IPS-18a (cell line): Measurements from ENCODE around the gene ANAPC15.
"Not testable (repeated sequence)": the region's sequence is repeated elsewhere in the genome, so short reads cannot be mapped to it uniquely, and the experiment has no call there.

Source experiments
- H3K27ac ChIP-seq: one replicate; pipeline ENCODE4 v1.5.1; 2013; ENCODE audit warnings: low read length
- H3K27me3 ChIP-seq: one replicate; pipeline ENCODE4 v1.6.1; 2013; ENCODE audit warnings: mild to moderate bottlenecking, low read length; ENCODE audit not compliant: control insufficient read depth, insufficient read depth
- H3K36me3 ChIP-seq: one replicate; pipeline ENCODE4 v1.6.1; 2013; ENCODE audit warnings: low read depth, low read length; ENCODE audit not compliant: control insufficient read depth
- H3K4me1 ChIP-seq: one replicate; pipeline ENCODE4 v1.6.1; 2013; ENCODE audit warnings: low read depth, low read length; ENCODE audit not compliant: control insufficient read depth
- H3K4me3 ChIP-seq: one replicate; pipeline ENCODE4 v1.5.1; 2013; ENCODE audit warnings: low read length
- H3K9ac ChIP-seq: one replicate; pipeline ENCODE4 v1.6.1; 2013; ENCODE audit warnings: mild to moderate bottlenecking, low read length, moderate library complexity
- H3K9me3 ChIP-seq: one replicate; pipeline ENCODE4 v1.6.1; 2013; ENCODE audit warnings: low read depth, low read length; ENCODE audit not compliant: control insufficient read depth

ANAPC15 gene

DNA sequence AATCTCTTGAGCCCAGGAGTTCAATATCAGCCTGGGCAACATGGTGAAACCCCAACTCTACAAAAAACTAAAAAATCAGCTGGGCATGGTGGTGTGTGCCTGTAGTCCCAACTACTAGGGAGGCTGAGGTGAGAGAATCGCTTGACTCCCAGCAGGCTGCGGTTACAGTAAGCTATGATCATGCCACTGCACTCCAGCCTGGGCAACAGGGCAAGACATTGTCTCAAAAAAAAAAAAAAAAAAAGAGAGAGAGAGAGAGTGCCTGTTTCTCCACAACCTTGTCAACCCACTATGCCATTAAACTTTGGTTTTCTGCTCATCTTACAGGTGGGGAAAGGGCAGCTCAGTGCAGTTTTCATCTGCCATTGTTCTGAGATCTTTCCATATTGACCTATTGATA lies 28.2 kb upstream of the ANAPC15 start:
- H3K4me1 ChIP-seq = peaks cover 5% of the 10 kb centered on the region
- no peaks in the 10 kb centered on the region for H3K36me3 ChIP-seq
- no peak overlapping the region for H3K4me3 ChIP-seq
- H3K27ac ChIP-seq = no peak overlapping the region
- H3K9me3 ChIP-seq = no peaks in the 10 kb centered on the region
- no peak overlapping the region for H3K9ac ChIP-seq
- peaks cover 3% of the 10 kb centered on the region for H3K27me3 ChIP-seq

DNA sequence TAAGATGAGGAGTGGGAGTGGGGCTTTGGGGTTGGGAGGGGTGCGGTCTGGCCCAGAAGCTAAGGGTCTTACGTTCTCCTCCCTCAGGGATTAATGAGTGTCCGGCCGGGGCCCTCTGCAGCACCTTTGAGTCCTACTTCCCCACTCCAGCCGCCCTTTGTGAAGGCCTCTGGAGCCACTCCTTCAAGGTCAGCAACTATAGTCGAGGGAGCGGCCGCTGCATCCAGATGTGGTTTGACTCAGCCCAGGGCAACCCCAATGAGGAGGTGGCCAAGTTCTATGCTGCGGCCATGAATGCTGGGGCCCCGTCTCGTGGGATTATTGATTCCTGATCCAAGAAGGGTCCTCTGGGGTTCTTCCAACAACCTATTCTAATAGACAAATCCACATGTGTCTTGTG lies 27.0 kb upstream of the ANAPC15 start:
- no peaks in the 10 kb centered on the region for H3K36me3 ChIP-seq
- H3K4me3 ChIP-seq = no peak overlapping the region
- no peak overlapping the region for H3K9ac ChIP-seq
- peaks cover 3% of the 10 kb centered on the region for H3K27me3 ChIP-seq
- H3K9me3 ChIP-seq = no peaks in the 10 kb centered on the region
- peaks cover 5% of the 10 kb centered on the region for H3K4me1 ChIP-seq
- no peak overlapping the region for H3K27ac ChIP-seq

DNA sequence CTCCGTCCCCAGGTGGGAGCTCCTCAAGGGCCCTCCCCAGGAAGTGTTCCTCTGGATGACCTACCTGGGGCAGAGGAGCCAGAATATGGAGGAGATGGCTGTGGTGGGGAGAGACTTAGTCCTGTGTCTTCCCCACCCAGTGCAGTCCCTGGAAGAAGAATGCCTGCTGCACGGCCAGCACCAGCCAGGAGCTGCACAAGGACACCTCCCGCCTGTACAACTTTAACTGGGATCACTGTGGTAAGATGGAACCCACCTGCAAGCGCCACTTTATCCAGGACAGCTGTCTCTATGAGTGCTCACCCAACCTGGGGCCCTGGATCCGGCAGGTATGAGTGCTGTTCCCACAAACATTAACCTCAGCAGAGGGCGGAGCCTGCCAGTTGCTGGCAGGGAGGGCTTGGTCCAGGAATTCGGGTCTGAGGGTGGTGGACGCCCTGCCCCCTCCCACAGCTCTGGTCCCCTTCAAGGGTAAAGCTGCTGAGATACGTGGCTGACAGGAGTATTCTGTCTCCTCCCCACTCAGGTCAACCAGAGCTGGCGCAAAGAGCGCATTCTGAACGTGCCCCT lies 26.4 kb upstream of the ANAPC15 start:
- Histone ChIP-seq H3K36me3 (no peaks in the 10 kb centered on the region), H3K27me3 (peaks cover 3% of the 10 kb centered on the region), H3K9me3 (no peaks in the 10 kb centered on the region), H3K4me3 (no peak overlapping the region), H3K4me1 (peaks cover 5% of the 10 kb centered on the region), H3K27ac (no peak overlapping the region), H3K9ac (no peak overlapping the region)

DNA sequence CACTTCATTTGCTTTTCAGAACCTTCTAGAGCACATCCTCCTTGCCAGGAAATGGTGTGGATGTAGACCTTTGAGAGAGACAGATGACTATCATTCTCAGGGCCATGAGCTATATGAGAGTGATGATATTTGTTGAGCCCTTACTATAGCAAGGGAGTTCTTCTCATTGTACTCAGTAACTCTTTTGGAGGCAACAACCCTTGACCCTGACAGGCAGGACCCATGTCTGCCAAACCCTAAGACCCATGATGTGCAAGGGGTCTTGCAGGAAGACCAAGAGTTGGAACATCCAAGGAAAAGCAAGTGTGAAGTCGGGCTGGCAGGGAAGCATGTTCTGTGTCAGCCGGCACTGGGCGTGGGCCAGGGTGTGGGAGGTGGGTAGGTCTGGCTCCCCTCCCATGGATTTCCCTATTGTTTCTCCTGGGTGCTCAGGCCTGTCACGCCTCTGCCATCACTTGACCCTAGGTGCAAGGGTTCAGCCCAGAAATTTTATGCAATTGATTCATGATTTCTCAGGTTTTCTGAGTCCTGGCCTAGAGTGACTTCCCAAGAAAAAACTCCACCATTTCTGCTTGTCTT lies 24.3 kb upstream of the ANAPC15 start:
- no peak overlapping the region for H3K27ac ChIP-seq
- no peak overlapping the region for H3K9ac ChIP-seq
- H3K36me3 ChIP-seq = no peaks in the 10 kb centered on the region
- H3K9me3 ChIP-seq = no peaks in the 10 kb centered on the region
- peaks cover 3% of the 10 kb centered on the region for H3K27me3 ChIP-seq
- H3K4me3 ChIP-seq = no peak overlapping the region
- peaks cover 5% of the 10 kb centered on the region for H3K4me1 ChIP-seq

DNA sequence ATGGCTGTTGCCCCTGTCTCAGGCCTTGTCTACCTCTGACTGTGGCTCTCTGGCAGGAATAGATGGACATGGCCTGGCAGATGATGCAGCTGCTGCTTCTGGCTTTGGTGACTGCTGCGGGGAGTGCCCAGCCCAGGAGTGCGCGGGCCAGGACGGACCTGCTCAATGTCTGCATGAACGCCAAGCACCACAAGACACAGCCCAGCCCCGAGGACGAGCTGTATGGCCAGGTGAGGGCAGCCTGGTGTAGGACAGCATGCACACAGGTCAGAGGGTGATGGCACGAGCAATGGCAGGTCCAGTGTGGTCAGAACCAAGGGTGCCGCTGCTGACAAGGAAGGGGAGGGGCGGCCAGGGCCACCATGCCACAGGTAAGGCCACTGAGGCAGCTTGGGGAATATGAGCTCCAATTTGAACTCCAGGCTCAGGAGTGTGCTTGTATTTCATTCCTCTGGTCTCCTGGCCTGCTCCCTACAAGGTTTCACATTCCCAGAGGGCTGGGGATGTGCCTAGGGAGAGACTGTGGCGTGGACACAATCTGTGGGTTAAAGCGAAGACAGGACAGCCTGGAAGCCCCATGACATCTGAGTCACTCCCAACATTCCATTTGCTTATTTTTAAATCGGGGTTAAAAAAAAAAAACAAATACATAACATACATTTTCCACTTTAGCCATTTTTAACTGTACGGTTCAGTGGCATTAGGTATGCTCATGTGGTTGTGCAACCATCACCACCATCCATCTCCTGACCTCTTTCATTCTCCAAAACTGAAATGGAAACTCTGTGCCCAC lies 23.6 kb upstream of the ANAPC15 start:
- no peak overlapping the region for H3K9ac ChIP-seq
- H3K36me3 ChIP-seq = no peaks in the 10 kb centered on the region
- peaks cover 3% of the 10 kb centered on the region for H3K4me1 ChIP-seq
- no peak overlapping the region for H3K4me3 ChIP-seq
- H3K9me3 ChIP-seq = no peaks in the 10 kb centered on the region
- peaks cover 3% of the 10 kb centered on the region for H3K27me3 ChIP-seq
- no peak overlapping the region for H3K27ac ChIP-seq

DNA sequence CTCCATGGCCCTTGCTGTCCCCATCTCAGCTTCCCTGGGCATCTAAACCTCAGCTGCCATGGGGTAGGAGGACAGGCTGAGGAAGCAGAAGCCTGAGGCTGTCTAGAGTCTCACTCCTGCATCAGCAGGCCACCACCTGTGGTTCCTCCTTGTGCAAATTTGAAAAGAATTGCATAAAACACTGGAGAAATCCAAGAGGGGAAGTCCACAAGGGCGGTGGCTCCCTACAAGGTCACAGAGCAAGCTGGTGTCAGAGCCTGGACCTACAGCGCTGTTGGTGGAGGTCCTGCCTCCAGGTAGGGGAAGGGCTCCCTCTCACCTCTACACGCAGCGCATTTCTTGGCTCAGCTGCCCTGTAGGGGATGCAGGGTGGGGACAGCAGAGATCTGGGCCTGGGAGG lies 23.0 kb upstream of the ANAPC15 start, which contains the start of gene FOLR3:
TSS of gene FOLR3 (plus strand) at position 253 of the 400 bp plus-strand sequence. CDS start 228 bp downstream, outside the sequence.
- H3K4me1 ChIP-seq, H3K27ac ChIP-seq, H3K36me3 ChIP-seq, H3K9me3 ChIP-seq, H3K27me3 ChIP-seq, H3K4me3 ChIP-seq, H3K9ac ChIP-seq: not testable (repeated sequence)

DNA sequence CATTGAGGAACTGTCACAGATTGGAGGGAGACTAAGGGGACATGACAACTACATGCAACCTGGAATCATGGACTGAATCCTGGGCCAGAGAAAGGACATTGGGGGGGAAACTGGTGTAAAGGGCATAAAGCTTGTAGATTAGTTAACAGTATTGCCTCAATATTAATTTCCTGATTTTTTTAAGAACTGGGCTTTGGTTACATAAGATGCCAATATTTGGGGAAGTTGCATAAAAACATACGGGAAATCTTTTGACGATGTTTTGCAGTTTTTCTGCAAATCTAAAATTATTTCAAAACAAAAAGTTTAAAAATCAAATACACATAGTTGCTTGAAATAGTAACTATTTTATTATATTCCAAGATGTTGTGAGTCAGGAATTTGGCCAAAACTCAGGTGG lies 20.2 kb upstream of the ANAPC15 start:
- H3K27ac ChIP-seq = no peak overlapping the region
- H3K4me1 ChIP-seq = no peaks in the 10 kb centered on the region
- no peak overlapping the region for H3K9ac ChIP-seq
- no peak overlapping the region for H3K4me3 ChIP-seq
- H3K36me3 ChIP-seq = no peaks in the 10 kb centered on the region
- peaks cover 10% of the 10 kb centered on the region for H3K9me3 ChIP-seq
- H3K27me3 ChIP-seq = peaks cover 3% of the 10 kb centered on the region

DNA sequence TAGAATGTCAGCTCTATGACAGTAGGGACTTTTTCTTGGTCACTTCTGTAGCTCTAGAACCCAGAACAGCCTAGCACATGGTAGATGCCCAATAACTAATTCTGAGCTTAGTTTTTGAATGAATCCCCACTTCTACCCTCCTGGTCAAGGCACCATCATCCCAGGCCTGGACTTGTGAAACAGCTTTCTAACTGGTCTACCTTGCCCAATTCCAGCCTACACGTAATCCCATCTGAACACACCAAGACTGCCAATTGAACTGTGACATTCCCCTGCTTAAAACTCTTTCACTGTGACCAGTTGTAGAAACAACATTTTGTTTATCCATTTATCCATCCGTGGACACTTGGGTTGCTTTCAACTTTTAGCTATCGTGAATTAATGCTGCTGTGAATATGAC lies 16.9 kb upstream of the ANAPC15 start:
- Histone ChIP-seq H3K27me3 (peaks cover 3% of the 10 kb centered on the region), H3K27ac (no peak overlapping the region), H3K36me3 (no peaks in the 10 kb centered on the region), H3K9me3 (peaks cover 10% of the 10 kb centered on the region), H3K4me3 (no peak overlapping the region), H3K9ac (no peak overlapping the region), H3K4me1 (no peaks in the 10 kb centered on the region)

DNA sequence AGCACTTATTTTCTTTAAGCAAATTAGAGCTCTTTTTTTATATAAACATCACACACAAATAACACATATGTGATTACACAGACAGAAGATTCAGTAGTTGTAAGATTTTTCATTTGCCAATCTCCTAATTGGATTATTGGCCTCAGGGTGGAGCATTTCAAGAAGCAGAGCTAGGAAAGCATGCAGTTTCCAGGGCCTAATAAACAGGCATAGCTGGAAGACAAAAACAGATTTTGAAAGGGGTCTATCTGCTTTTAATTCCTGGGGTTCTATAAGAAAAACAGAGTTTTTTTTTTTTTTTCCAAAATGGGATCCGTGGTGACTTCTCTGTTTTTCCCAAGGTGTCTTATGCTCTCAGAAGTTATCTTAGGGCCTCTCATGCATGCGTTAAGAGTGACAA lies 15.4 kb upstream of the ANAPC15 start:
- H3K27ac ChIP-seq = no peak overlapping the region
- no peaks in the 10 kb centered on the region for H3K4me1 ChIP-seq
- peaks cover 3% of the 10 kb centered on the region for H3K27me3 ChIP-seq
- H3K9ac ChIP-seq = no peak overlapping the region
- no peak overlapping the region for H3K4me3 ChIP-seq
- H3K9me3 ChIP-seq = peaks cover 10% of the 10 kb centered on the region
- no peaks in the 10 kb centered on the region for H3K36me3 ChIP-seq

DNA sequence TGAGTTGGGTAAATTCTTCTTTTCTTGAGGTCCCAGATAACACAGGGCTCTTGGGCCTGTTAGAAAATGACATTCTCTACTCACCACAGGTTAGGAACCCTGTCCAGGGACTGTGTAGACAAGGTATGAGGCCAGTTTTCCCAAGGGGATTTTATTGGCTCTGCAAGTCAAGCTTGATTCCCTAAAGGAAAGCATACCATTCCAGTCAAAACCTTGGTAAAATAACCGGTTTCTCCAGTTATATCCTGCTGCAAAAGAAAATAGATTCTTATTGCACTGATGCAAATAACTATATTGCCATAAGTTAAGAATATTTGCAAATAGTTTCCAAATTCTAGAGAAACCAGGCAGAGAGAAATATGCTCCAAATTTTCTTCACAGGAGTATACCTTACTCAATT lies 13.5 kb upstream of the ANAPC15 start:
- Histone ChIP-seq H3K9ac (no peak overlapping the region), H3K4me3 (no peak overlapping the region), H3K4me1 (no peaks in the 10 kb centered on the region), H3K9me3 (peaks cover 10% of the 10 kb centered on the region), H3K27me3 (peaks cover 5% of the 10 kb centered on the region), H3K27ac (no peak overlapping the region), H3K36me3 (no peaks in the 10 kb centered on the region)

DNA sequence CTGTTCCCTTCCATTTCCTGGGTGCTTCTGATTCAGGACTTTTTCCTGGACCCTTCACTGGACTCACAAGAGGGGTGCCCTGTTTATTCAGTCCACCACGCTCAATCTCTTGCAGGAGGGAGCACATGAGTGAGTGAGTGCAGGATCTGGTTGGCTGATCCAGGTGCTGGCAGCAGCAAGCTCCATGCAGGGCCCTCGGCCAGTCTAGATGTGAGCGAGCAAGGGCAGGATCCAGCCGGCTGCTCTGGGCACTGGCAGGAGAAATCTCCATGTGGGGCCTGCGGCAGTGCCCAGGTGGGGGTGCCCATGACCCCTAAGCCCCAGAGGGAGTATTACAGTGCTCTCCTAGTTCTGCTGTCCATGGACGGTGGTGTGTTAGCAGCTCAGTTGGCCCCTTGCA lies 11.6 kb upstream of the ANAPC15 start:
- Histone ChIP-seq H3K4me3 (no peak overlapping the region), H3K27me3 (peaks cover 5% of the 10 kb centered on the region), H3K27ac (no peak overlapping the region), H3K9me3 (peaks cover 6% of the 10 kb centered on the region), H3K4me1 (no peaks in the 10 kb centered on the region), H3K9ac (no peak overlapping the region), H3K36me3 (no peaks in the 10 kb centered on the region)
